ENCODE data around the gene GRPEL1. TPM values are rescaled to one million over a fixed set of nuclear protein-coding genes. Genes with fewer than 3 reads are reported as not detected.

Gene GRPEL1
- total and polyA plus RNA-seq, 2 experiments from 2014 or later, result 27.4 to 112 TPM

DNA sequence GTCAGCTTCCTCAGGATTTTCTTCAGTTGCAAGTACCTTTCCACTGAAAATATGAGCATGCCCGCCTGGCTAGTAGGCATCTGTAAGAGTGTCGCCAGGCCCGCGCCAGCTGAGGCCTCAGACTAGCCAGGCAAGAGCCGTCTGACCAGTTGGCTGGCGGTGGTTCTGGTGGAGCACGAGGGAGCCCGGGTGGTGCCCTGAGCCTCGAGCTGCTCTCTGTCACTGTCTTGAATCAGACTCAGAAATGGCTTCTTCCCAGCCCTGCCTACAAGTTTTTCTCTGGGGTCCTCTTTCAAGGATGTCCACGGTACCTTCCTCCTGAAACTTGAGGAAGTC is 11.9 kb downstream of the GRPEL1 start:
- no peaks in the 10 kb centered on the region for H3K27me3 ChIP-seq (ENCODE audit: insufficient read depth)
- no peaks in the 10 kb centered on the region for H3K4me1 ChIP-seq (ENCODE audit: insufficient read depth)
- H3K4me3 ChIP-seq, result no peak overlapping the region
- TF ChIP-seq, protein P1, sequence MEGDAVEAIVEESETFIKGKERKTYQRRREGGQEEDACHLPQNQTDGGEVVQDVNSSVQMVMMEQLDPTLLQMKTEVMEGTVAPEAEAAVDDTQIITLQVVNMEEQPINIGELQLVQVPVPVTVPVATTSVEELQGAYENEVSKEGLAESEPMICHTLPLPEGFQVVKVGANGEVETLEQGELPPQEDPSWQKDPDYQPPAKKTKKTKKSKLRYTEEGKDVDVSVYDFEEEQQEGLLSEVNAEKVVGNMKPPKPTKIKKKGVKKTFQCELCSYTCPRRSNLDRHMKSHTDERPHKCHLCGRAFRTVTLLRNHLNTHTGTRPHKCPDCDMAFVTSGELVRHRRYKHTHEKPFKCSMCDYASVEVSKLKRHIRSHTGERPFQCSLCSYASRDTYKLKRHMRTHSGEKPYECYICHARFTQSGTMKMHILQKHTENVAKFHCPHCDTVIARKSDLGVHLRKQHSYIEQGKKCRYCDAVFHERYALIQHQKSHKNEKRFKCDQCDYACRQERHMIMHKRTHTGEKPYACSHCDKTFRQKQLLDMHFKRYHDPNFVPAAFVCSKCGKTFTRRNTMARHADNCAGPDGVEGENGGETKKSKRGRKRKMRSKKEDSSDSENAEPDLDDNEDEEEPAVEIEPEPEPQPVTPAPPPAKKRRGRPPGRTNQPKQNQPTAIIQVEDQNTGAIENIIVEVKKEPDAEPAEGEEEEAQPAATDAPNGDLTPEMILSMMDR (conservative IDR thresholded peaks at IDR 0.05; ENCODE audit: low read depth in 2 of 2), result no peak
- TF ChIP-seq, protein P2, sequence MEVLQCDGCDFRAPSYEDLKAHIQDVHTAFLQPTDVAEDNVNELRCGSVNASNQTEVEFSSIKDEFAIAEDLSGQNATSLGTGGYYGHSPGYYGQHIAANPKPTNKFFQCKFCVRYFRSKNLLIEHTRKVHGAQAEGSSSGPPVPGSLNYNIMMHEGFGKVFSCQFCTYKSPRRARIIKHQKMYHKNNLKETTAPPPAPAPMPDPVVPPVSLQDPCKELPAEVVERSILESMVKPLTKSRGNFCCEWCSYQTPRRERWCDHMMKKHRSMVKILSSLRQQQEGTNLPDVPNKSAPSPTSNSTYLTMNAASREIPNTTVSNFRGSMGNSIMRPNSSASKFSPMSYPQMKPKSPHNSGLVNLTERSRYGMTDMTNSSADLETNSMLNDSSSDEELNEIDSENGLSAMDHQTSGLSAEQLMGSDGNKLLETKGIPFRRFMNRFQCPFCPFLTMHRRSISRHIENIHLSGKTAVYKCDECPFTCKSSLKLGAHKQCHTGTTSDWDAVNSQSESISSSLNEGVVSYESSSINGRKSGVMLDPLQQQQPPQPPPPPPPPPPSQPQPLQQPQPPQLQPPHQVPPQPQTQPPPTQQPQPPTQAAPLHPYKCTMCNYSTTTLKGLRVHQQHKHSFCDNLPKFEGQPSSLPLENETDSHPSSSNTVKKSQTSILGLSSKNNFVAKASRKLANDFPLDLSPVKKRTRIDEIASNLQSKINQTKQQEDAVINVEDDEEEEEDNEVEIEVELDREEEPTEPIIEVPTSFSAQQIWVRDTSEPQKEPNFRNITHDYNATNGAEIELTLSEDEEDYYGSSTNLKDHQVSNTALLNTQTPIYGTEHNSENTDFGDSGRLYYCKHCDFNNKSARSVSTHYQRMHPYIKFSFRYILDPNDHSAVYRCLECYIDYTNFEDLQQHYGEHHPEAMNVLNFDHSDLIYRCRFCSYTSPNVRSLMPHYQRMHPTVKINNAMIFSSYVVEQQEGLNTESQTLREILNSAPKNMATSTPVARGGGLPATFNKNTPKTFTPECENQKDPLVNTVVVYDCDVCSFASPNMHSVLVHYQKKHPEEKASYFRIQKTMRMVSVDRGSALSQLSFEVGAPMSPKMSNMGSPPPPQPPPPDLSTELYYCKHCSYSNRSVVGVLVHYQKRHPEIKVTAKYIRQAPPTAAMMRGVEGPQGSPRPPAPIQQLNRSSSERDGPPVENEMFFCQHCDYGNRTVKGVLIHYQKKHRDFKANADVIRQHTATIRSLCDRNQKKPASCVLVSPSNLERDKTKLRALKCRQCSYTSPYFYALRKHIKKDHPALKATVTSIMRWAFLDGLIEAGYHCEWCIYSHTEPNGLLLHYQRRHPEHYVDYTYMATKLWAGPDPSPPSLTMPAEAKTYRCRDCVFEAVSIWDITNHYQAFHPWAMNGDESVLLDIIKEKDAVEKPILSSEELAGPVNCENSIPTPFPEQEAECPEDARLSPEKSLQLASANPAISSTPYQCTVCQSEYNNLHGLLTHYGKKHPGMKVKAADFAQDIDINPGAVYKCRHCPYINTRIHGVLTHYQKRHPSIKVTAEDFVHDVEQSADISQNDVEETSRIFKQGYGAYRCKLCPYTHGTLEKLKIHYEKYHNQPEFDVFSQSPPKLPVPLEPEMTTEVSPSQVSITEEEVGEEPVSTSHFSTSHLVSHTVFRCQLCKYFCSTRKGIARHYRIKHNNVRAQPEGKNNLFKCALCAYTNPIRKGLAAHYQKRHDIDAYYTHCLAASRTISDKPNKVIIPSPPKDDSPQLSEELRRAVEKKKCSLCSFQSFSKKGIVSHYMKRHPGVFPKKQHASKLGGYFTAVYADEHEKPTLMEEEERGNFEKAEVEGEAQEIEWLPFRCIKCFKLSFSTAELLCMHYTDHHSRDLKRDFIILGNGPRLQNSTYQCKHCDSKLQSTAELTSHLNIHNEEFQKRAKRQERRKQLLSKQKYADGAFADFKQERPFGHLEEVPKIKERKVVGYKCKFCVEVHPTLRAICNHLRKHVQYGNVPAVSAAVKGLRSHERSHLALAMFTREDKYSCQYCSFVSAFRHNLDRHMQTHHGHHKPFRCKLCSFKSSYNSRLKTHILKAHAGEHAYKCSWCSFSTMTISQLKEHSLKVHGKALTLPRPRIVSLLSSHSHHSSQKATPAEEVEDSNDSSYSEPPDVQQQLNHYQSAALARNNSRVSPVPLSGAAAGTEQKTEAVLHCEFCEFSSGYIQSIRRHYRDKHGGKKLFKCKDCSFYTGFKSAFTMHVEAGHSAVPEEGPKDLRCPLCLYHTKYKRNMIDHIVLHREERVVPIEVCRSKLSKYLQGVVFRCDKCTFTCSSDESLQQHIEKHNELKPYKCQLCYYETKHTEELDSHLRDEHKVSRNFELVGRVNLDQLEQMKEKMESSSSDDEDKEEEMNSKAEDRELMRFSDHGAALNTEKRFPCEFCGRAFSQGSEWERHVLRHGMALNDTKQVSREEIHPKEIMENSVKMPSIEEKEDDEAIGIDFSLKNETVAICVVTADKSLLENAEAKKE (CRISPR knock-in tag; IDR thresholded peaks at IDR 0.05), result no peak
- TF ChIP-seq, protein P3, sequence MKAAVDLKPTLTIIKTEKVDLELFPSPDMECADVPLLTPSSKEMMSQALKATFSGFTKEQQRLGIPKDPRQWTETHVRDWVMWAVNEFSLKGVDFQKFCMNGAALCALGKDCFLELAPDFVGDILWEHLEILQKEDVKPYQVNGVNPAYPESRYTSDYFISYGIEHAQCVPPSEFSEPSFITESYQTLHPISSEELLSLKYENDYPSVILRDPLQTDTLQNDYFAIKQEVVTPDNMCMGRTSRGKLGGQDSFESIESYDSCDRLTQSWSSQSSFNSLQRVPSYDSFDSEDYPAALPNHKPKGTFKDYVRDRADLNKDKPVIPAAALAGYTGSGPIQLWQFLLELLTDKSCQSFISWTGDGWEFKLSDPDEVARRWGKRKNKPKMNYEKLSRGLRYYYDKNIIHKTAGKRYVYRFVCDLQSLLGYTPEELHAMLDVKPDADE (IDR thresholded peaks at IDR 0.05), result no peak
- TF ChIP-seq NANOG (IDR thresholded peaks at IDR 0.05; ENCODE audit: borderline replicate concordance), result no peak
- TF ChIP-seq STAT1 (IDR thresholded peaks at IDR 0.05; ENCODE audit: unreplicated experiment), result no peak
- TF ChIP-seq, protein P4, sequence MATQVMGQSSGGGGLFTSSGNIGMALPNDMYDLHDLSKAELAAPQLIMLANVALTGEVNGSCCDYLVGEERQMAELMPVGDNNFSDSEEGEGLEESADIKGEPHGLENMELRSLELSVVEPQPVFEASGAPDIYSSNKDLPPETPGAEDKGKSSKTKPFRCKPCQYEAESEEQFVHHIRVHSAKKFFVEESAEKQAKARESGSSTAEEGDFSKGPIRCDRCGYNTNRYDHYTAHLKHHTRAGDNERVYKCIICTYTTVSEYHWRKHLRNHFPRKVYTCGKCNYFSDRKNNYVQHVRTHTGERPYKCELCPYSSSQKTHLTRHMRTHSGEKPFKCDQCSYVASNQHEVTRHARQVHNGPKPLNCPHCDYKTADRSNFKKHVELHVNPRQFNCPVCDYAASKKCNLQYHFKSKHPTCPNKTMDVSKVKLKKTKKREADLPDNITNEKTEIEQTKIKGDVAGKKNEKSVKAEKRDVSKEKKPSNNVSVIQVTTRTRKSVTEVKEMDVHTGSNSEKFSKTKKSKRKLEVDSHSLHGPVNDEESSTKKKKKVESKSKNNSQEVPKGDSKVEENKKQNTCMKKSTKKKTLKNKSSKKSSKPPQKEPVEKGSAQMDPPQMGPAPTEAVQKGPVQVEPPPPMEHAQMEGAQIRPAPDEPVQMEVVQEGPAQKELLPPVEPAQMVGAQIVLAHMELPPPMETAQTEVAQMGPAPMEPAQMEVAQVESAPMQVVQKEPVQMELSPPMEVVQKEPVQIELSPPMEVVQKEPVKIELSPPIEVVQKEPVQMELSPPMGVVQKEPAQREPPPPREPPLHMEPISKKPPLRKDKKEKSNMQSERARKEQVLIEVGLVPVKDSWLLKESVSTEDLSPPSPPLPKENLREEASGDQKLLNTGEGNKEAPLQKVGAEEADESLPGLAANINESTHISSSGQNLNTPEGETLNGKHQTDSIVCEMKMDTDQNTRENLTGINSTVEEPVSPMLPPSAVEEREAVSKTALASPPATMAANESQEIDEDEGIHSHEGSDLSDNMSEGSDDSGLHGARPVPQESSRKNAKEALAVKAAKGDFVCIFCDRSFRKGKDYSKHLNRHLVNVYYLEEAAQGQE (IDR thresholded peaks at IDR 0.05; ENCODE audit: unreplicated experiment), result no peak
- no peak for TF ChIP-seq CREB1 (CRISPR knock-in tag; IDR thresholded peaks at IDR 0.05; ENCODE audit: low read depth)
- TF ChIP-seq ZNF114 (CRISPR knock-in tag; IDR thresholded peaks at IDR 0.05), result no peak
- no peak for TF ChIP-seq JUNB (IDR thresholded peaks at IDR 0.05; ENCODE audit: unreplicated experiment)
- no peak for TF ChIP-seq EZH2phosphoT487 (IDR thresholded peaks at IDR 0.05; ENCODE audit: unreplicated experiment)
- no peak for TF ChIP-seq EZH2 (IDR thresholded peaks at IDR 0.05; ENCODE audit: low read depth, unreplicated experiment)
- no peak for TF ChIP-seq POLR2AphosphoS5 (IDR thresholded peaks at IDR 0.05; ENCODE audit: low read depth)
- TF ChIP-seq ZNF331 (CRISPR knock-in tag; IDR thresholded peaks at IDR 0.05; ENCODE audit: low read depth), result no peak
- DNase-seq (ENCODE audit: low spot score) (no peak), ATAC-seq (no peak)
- Mint-ChIP-seq H3K4me3 (no peak overlapping the region), H3K4me1 (peaks cover 13% of the 10 kb centered on the region), H3K27ac (no peak overlapping the region), H3K27me3 (ENCODE audit: insufficient read depth, low read depth, poor library complexity) (no peaks in the 10 kb centered on the region), H3K9me3 (no peaks in the 10 kb centered on the region), H3K36me3 (ENCODE audit: low read depth) (peaks cover 25% of the 10 kb centered on the region)
- H3K79me2 ChIP-seq (replicated peaks; ENCODE audit: insufficient read depth), result 0 out of 2 replicates have a peak, but pooled peaks cover 4% of the 10 kb centered on the region
- no peak overlapping the region for H2AFZ ChIP-seq
- no peaks in the 10 kb centered on the region for H3K9me2 ChIP-seq (ENCODE audit: insufficient read depth)
- peaks cover 14% of the 10 kb centered on the region for H3K36me3 ChIP-seq (ENCODE audit: insufficient read depth)
- peaks cover 27% of the 10 kb centered on the region; the same call in 1 of the 2 replicates for H4K20me1 ChIP-seq (replicated peaks; ENCODE audit: insufficient read depth)
- no peak overlapping the region for H3K4me2 ChIP-seq
- no peak overlapping the region for H3K27ac ChIP-seq (ENCODE audit: low read depth)
- peaks cover 9% of the 10 kb centered on the region; the same call in 1 of the 2 replicates for H3F3A ChIP-seq (replicated peaks; ENCODE audit: low read depth)
